C4-2B (cell line): Measurements from ENCODE around the gene ZFAND4.
"Not testable (repeated sequence)": the region's sequence is repeated elsewhere in the genome, so short reads cannot be mapped to it uniquely, and the experiment has no call there.

ENCODE experiments used
- ZFX ChIP-seq: fragments of 450-650 bp; IDR thresholded peaks from 2 replicates; pipeline ENCODE4 v1.6.1; 2017
- TF ChIP-seq, protein P1 (sequence below): fragments of 450-650 bp; conservative IDR thresholded peaks from 2 replicates; pipeline ENCODE4 v1.5.1; 2017; ENCODE audit warnings: mild to moderate bottlenecking

DNA sequence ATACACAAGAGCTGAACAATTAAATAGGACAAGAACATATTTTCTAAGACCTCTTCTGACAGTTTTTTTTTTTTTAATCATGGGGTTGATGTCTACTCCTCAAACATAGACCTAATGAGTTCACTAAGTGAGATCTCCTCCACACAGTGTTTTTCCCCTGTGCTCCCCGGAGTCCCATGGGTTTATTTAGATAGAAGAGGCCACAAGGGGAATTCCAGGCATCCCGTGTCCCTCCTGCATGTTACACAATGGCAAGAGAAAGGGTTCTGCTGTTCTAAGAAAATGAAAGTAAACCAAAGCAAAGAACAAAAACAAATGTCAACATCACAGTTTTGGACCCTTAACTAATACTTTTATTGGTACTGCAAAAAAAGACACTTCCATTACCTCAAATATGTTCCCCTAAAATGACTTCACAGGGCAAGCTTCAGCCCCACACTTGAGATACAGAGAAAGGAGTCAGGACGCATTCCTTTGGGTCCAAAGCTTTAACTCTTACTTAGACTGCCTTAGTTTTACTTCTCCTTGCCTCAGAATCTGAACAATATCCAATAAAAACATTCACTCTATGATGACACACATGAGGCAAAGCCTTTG, 37.7 kb upstream of the ZFAND4 start:
- TF ChIP-seq, protein P1, sequence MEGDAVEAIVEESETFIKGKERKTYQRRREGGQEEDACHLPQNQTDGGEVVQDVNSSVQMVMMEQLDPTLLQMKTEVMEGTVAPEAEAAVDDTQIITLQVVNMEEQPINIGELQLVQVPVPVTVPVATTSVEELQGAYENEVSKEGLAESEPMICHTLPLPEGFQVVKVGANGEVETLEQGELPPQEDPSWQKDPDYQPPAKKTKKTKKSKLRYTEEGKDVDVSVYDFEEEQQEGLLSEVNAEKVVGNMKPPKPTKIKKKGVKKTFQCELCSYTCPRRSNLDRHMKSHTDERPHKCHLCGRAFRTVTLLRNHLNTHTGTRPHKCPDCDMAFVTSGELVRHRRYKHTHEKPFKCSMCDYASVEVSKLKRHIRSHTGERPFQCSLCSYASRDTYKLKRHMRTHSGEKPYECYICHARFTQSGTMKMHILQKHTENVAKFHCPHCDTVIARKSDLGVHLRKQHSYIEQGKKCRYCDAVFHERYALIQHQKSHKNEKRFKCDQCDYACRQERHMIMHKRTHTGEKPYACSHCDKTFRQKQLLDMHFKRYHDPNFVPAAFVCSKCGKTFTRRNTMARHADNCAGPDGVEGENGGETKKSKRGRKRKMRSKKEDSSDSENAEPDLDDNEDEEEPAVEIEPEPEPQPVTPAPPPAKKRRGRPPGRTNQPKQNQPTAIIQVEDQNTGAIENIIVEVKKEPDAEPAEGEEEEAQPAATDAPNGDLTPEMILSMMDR: not testable (repeated sequence)
- TF ChIP-seq ZFX: not testable (repeated sequence)
